ENCODE measurements around the gene SIRT2. TPM values are rescaled to one million over a fixed set of nuclear protein-coding genes. Genes with fewer than 3 reads are reported as not detected.
"Not testable (repeated sequence)": the region's sequence is repeated elsewhere in the genome, so short reads cannot be mapped to it uniquely, and the experiment has no call there.

Gene SIRT2
- 53.9 and 58.1 TPM in 2 replicates for total RNA-seq (2014; rRNA removed; shearing (Covaris generic); ENCODE audit: low replicate concordance)

- peak; percentile 100 for DNase-seq (ENCODE audit: low read depth)
- in situ Hi-C loops (cut with HindIII; ENCODE audit: low pct_unique_long_range_greater_than_20kb, low sequenced_read_pairs) = no loop called here
These were observed at the start of gene SIRT2, which contains the start of gene NFKBIB for GRCh38 chr19:38899447-38900201. SIRT2 (minus strand) TSS chr19:38899618; CDS start chr19:38899521, 97 bp downstream. NFKBIB (plus strand) TSS chr19:38899969; CDS start chr19:38900033, 64 bp downstream.

GRCh38 chr19:38946229-38947010 is 47.0 kb upstream of the SIRT2 start:
- DNase-seq (ENCODE audit: low read depth) = no peak
- in situ Hi-C loops (cut with HindIII; ENCODE audit: low pct_unique_long_range_greater_than_20kb, low sequenced_read_pairs) = no loop called here

GRCh38 chr19:38945562-38946228 is 46.3 kb upstream of the SIRT2 start:
- in situ Hi-C loops (cut with HindIII; ENCODE audit: low pct_unique_long_range_greater_than_20kb, low sequenced_read_pairs) = no loop called here
- no peak for DNase-seq (ENCODE audit: low read depth)

- in situ Hi-C loops (cut with HindIII; ENCODE audit: low pct_unique_long_range_greater_than_20kb, low sequenced_read_pairs) = no loop called here
- no peak for DNase-seq (ENCODE audit: low read depth)
These were observed 45.6 kb upstream of the SIRT2 start for GRCh38 chr19:38944981-38945506.

GRCh38 chr19:38942471-38943181 is 43.2 kb upstream of the SIRT2 start:
- in situ Hi-C loops (cut with HindIII; ENCODE audit: low pct_unique_long_range_greater_than_20kb, low sequenced_read_pairs) = no loop called here
- no peak for DNase-seq (ENCODE audit: low read depth)

- DNase-seq (ENCODE audit: low read depth) = no peak
- in situ Hi-C loops (cut with HindIII; ENCODE audit: low pct_unique_long_range_greater_than_20kb, low sequenced_read_pairs) = no loop called here
These were observed 42.6 kb upstream of the SIRT2 start for GRCh38 chr19:38941979-38942378.

- DNase-seq (ENCODE audit: low read depth); in situ Hi-C loops (cut with HindIII; ENCODE audit: low pct_unique_long_range_greater_than_20kb, low sequenced_read_pairs): not testable (repeated sequence)
These were observed 42.0 kb upstream of the SIRT2 start for GRCh38 chr19:38941466-38941865.

- DNase-seq (ENCODE audit: low read depth) = no peak
- in situ Hi-C loops (cut with HindIII; ENCODE audit: low pct_unique_long_range_greater_than_20kb, low sequenced_read_pairs) = no loop called here
These were observed 40.5 kb upstream of the SIRT2 start for GRCh38 chr19:38939957-38940356.

GRCh38 chr19:38933544-38933943 is 34.1 kb upstream of the SIRT2 start:
- in situ Hi-C loops (cut with HindIII; ENCODE audit: low pct_unique_long_range_greater_than_20kb, low sequenced_read_pairs) = no loop called here

GRCh38 chr19:38932425-38933179 is 33.2 kb upstream of the SIRT2 start:
- in situ Hi-C loops (cut with HindIII; ENCODE audit: low pct_unique_long_range_greater_than_20kb, low sequenced_read_pairs) = no loop called here

More at GRCh38 chr19:38933544-38933943, 34.1 kb upstream of the SIRT2 start:
- no peak for DNase-seq (ENCODE audit: low read depth)

GRCh38 chr19:38931521-38931793 is 32.0 kb upstream of the SIRT2 start:
- in situ Hi-C loops (cut with HindIII; ENCODE audit: low pct_unique_long_range_greater_than_20kb, low sequenced_read_pairs) = no loop called here
- no peak for DNase-seq (ENCODE audit: low read depth)

More at GRCh38 chr19:38932425-38933179, 33.2 kb upstream of the SIRT2 start:
- no peak for DNase-seq (ENCODE audit: low read depth)

- in situ Hi-C loops (cut with HindIII; ENCODE audit: low pct_unique_long_range_greater_than_20kb, low sequenced_read_pairs) = no loop called here
These were observed 31.5 kb upstream of the SIRT2 start, which contains the start of gene MRPS12 for GRCh38 chr19:38930776-38931520. MRPS12 (plus strand) TSS chr19:38930944; CDS start chr19:38931295, 351 bp downstream.

GRCh38 chr19:38929929-38930775 is 30.7 kb upstream of the SIRT2 start, which contains the start of gene SARS2:
SARS2 (minus strand) TSS chr19:38930763; CDS start chr19:38930736, 27 bp downstream.
- no peak for DNase-seq (ENCODE audit: low read depth)
- in situ Hi-C loops (cut with HindIII; ENCODE audit: low pct_unique_long_range_greater_than_20kb, low sequenced_read_pairs) = no loop called here

More at GRCh38 chr19:38930776-38931520, 31.5 kb upstream of the SIRT2 start, which contains the start of gene MRPS12:
- DNase-seq (ENCODE audit: low read depth) = peak; percentile 99

GRCh38 chr19:38928391-38929001 is 29.1 kb upstream of the SIRT2 start:
- in situ Hi-C loops (cut with HindIII; ENCODE audit: low pct_unique_long_range_greater_than_20kb, low sequenced_read_pairs) = no loop called here
- no peak for DNase-seq (ENCODE audit: low read depth)

- no peak for DNase-seq (ENCODE audit: low read depth)
- in situ Hi-C loops (cut with HindIII; ENCODE audit: low pct_unique_long_range_greater_than_20kb, low sequenced_read_pairs) = no loop called here
These were observed 25.0 kb upstream of the SIRT2 start for GRCh38 chr19:38924388-38924787.
